Bone marrow (tissue), 2 donors: ENCODE measurements around the gene HEG1.

Experiments
- DNase-seq, 2 donors: peaks; one replicate each; lab custom pipeline; 2025; lab: John Stamatoyannopoulos, UW

HEG1 gene

DNA sequence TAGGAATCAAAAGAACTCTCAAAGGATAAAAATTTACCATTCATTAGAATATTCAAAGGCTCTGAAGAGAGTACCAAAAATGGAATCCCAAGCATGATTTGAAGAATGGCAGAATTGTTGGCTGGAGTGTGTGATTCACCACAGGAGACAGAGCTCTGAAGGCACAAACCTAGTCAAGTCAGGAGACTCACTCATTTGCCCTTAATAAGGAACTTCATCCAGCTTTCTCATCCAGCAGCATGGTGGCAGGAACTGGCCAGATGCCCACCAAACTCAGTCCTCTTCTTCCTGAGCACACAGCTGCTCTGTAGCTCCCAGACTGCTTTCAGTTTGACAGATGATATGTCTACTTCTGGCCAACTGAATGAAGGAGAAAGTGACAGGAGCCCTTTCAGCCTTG lies 16.5 kb upstream of the HEG1 start:
- DNase-seq, result peak in 1 of 2 donors; percentile 39

DNA sequence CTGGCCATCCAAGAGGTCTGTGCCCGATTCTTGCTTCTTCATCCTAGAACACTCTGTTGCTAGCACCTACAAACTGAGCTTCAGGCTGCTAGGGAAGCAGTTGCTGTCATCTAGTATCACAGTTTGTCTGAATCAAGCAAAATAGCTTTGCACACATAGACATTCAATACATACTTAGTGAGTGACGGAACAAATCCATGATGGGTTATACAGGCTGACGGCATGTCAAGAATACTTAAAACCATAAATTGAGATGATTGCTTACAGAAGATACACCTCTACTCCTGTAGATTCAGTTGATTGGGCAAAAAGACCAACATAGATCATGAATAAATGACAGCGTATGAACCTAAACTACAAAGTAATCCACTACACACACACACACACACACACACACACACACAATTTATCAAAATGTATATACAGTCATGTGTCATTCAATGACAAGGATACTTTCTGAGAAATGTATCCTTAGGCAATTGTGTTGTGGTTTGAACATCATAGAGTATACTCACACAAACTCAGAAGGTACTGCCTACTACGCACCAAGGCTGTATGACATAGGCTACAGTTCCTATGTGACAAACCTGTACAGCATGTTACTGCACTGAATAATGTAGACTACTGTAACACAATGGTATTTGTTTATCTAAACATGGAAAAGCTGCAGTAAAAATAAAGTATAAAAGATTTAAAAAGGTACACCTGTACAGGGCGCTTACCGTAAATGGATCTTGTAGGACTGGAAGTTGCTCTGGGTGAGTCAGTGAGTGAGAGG lies 14.4 kb upstream of the HEG1 start:
- DNase-seq, result no peak

DNA sequence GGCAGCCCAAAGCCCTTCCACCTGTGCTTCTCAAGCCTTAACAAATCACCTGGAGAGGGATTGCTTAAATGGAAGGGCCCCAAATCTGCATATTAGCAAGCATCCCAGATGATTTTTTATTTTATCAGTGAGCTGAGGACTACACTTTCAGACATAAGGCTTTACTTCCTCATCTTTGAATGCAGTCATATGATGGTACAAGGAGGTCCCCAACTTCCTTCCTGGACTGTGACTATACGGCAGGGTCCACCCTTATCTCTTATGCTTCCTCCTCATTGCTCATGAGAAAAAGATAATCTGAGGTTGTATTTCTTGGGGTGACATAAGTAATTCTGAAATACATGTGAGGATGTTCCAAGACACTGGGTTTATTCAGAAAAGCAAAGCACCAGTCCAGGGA lies 13.7 kb upstream of the HEG1 start:
- DNase-seq, result peak in 1 of 2 donors; percentile 63

DNA sequence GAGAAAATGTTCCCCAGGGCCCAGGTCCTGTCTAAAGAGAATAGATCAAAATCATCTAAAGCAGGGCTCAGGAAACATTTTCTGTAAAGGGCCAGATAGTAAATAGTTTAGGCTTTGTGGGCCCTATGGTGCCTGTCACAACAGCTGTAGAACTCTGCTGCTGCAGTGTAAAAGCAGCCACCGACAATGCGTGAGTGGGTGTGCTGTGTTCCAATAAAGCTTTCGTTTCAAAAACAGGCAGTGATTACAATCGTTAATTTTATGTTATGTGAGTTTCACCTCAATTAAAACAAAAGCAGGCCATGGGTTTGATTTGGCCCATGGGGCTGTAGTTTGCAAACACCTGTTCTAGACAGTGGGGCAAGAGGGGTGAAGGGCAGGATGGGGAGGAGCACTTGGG lies 12.5 kb upstream of the HEG1 start:
- no peak for DNase-seq

DNA sequence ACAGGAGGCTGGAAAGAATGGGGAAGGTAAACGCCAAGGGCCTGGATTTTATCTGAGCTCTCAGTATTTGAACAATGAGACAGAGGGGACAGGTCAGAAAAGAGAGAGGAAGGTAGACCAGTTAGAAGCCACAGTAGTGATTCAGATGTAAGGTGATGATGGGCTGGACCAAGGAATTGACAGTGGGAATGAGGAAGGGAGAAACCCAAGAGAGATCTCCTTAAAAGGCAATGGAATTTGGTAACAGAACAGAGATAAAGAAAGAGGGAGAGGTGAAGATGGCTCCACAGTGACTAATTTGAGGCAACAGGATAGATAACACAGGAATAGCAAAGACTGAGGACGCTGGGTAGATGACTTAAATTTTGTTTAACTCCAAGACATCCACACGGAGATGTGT lies 11.4 kb upstream of the HEG1 start:
- no peak for DNase-seq

DNA sequence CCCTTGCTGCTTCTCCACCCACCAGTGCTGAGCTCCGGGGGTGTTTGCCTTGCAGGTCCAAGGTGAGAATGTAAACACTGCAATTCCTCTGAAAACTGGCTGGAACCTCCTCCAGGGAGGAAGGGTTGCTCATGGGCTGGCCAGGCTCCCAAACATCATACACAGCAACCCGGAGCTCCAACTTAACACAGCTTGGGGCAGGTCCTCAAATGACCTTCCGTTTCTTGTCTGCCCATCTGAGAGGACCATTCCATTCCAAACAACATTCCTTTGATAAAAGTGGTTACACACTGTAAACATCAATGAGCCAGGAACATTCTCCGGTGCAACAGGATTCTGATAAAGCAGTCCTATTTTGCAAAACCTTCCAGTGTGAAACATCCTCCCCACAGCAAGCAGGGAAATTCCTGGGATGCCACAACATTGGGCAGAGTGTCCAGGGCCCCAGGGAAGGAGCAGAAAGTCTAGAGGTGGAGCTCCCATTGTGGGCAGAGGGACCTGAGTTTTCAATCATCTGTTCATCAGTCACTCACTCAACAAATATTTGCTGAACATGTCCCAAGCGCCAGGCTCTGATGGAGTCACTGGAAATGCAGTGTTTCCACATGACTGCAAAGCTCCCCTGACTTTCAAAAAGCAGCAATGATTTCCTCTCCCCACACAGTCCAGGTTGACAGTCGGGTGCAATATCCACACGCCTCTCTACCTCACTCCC lies 7.3 kb upstream of the HEG1 start:
- no peak for DNase-seq

DNA sequence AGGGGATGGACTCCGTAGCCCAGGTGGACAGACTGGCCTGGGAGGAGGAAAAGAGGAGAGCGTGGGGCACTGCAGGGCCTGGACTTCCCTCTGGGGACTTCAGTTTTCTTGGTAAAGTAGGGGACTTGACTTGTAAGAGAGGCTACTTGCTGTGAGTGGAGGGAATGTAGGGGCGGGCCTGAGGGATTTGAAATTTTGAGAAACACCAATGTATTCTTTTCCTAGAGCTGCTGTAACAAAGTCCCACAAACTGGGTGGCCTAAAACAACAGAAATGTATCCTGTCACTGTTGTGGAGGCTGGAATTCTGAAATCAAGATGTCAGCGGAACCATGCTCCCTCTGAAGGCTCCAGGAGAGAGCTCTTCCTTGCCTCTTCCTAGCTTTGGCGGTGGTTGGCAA lies 5.8 kb upstream of the HEG1 start:
- DNase-seq, result no peak

DNA sequence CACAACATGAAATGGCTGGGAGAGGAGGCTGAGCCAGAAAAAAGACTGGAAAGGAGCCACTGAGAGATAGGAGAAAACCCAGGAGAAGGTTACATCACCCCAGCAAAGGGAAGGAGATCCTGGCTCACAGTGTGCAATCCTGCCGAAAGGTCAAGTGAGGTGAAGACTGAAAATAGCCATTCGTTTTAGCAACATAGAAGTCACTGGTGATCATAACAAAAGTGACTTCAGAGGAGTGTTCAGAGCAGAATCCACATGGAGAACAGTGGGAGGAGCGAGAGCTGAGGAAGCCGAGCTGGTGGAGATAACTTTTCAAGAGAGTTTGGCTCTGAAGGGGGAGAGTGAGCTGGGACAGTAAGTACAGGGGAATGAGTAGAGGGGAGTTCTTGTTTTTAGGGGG lies 5.4 kb upstream of the HEG1 start:
- DNase-seq, result no peak

DNA sequence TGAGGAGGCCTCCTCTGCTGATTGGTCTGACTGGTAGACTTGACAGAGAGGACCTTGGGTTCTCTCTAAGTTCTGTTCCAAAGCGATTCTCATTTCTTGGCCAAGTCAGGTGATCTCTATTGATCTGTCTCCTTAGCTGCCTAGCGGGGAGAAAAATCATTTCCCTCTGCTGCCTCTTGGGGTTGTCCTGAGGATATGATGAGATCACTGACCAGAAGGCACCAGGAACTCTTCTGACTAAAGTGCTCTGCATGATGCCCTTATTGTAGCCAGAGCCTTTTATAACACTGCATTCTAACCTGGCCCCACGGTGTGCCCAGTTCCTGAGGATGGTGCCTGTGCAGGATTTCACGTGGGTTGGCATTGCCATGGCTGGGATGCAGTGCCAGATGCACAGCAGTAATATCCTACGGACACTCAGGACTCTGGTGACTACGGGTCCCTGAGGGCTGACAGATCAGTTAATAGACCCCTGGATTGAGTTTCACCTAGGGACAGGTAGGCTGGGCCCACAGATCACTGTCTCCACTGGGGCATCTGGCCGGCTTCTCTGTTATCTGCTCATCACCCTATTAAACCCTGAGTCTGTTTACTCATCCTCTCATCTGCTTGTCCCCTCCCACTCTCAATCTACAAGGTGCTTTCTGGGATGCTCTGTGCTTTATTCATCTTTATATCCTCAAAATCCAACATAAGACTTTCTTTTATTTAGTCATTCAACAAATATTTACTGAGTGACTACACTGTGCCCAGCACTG lies 3.9 kb upstream of the HEG1 start:
- no peak for DNase-seq

DNA sequence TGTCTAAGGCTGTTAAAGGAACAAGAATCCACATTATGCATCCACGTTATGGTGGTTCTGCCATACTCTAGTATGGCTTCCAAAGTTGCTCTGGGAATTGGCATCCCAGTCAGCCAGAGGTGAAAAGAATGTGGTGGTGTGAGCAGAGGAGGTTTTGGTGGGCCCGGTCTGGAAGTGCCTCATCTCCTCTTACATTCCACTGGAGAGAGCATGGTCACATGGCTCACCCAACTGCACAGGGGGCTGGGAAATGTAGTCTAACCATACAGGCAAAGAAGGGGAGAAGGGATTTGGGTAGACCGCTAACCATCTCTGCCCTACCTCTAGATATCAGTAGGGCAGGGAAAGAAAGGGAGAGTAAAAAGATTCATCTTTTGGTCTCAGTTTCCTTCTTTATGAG lies 3.2 kb upstream of the HEG1 start:
- no peak for DNase-seq

DNA sequence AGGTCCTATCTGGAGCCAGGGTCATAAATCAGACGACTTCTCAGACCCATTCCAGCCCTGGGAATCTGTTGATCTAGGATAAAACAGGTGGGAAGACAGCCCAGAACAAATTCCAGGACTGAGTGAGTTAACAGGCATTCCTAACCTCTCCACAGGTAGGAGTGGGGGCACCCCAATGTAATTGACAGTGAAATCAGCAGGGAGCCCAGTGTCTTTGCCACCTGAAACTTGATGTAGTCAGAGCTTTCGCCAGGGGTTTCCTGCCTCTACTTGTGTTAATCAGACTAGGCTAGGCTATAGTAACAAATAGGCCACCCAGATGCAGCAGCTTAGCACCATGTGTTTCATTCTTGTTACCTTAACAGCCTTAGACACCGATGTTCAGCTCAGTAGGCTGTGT lies 2.7 kb upstream of the HEG1 start:
- DNase-seq, result no peak

DNA sequence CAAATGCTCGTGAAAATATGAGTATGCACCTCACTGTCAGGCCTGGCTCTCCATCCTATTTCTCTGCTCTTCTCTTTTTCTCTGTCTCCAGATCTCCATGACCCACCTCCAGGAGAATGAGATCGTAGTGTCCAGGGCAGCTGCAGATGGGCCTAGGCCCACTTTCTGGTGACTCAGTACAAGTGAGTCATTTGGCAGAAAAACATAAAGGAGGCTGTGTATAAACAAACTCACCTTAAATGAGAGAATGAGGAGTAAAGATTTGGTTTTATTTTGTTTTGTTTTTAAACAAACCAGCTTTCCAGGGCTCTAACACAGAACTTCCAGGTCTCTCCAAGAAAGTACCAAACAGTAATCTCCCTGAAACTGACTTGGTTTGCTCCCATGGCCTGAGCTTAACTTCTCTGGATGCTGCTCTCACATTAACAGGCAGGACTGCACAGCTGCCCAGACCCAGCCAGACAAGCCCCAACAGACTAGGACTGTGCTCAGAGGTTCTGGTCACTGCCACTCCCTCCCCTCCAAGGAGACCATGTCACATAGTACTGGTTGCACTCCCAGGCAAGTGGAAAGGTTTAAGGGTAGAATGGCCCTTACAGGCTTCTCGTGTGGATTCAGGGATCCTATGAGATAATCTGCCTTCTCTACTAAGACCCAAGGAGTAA lies 1.5 kb upstream of the HEG1 start:
- no peak for DNase-seq

DNA sequence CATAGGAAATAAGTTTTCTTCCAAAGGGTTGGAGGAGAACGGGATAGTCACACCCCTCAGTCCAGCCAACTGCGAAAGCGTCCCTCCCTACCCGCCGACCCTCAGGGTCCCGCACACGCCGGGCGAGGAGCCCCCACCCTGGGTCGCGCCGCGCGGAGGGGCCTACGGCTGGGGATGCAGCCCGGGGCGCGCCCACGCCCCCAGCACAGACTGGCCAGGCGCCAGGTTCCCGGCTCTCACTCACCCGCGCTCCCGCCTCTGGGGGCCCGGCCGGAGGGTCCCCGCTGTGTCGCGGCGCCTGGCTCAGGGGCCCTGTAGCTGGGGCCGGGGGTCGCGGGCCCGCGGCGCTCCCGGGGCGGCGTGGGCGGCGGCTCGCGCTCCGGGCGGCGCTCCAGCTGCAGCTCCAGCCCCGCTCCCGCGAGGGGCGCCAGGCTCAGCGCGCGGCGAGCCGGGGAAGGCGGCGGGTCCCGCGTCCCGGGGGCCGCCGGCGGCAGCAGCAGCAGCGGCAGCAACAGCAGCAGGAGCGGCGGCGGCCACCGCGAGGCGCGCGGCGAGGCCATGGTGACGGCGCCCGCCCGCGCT lies 375 bp downstream of the HEG1 start:
- DNase-seq, result no peak

DNA sequence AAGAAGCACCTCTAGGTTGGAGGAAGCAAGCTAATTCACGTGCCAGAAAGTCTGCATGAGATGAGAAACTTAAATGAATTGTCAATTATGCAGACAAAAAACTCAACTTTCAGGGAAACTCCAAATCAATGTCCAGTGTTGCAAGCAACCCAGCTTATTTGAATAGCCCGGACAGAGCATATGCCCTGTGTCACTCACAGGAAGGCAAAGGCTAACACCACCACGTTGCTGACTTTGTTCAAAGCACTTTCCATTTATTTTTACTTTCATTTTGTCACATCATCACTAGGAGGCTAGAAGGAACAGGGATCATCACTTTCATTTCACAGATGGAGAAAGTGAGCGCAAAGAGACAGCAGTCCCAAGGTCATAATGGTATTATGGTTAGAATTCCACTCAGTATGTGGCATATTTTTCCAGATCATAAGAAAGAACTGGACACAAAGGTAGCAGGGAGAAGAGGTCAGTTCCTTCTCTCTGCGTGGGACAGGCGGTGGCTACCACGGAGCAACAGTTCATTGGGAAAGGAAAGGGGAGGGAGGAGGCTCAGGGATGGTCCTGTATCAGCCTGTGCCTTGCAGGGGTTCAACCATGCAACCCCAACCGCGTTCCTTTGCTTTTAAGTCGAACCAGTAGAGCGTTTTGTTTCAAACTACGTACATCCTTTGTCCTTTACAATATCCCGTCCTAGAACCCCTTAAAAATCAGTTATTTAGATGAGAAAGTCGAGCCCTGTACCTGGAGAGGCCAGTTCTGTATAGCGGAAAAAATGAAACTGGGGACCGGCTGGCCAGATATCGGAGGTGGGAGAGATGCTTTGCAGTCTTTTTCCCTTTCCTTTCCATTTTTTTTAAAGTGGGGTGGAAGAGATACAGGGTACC lies 1.1 kb downstream of the HEG1 start:
- DNase-seq, result peak in 1 of 2 donors; percentile 59

DNA sequence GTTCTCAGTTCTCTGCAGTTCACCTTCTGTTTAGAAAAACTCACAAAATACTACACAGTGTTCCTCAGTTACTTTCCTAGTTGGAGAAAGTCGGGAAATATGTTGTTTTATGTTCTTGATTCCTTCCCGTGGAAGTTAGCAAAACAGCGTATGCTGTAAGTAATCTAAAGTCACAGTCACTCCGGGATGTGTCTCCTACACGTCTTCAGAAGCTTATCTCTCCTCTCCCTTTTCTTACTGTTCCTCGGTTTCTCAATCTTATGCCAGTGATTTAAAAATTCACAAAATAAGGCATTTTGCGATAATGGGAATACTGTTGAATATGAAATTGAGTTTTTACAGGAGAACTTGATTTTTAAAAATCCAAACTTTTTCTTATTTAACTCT lies 1.7 kb downstream of the HEG1 start:
- no peak for DNase-seq

DNA sequence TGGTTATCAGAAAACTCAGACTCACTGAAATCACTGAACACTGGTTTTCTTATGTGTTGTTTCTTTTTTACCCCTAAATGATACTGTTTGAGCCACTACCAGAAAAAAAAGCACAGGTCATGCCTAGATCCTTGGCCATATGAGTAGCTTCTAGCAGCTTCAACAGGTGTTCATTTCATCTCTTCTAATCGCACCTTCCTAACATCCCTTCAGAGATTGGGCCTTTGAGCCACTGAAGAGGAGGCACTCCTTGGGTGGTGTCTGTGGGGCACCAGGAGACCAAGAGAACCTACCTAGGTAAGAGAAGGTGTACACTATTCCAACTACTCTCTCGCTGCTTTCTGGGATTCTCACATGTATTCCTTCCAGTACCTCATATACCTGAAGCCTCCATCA lies 2.5 kb downstream of the HEG1 start:
- DNase-seq, result no peak

DNA sequence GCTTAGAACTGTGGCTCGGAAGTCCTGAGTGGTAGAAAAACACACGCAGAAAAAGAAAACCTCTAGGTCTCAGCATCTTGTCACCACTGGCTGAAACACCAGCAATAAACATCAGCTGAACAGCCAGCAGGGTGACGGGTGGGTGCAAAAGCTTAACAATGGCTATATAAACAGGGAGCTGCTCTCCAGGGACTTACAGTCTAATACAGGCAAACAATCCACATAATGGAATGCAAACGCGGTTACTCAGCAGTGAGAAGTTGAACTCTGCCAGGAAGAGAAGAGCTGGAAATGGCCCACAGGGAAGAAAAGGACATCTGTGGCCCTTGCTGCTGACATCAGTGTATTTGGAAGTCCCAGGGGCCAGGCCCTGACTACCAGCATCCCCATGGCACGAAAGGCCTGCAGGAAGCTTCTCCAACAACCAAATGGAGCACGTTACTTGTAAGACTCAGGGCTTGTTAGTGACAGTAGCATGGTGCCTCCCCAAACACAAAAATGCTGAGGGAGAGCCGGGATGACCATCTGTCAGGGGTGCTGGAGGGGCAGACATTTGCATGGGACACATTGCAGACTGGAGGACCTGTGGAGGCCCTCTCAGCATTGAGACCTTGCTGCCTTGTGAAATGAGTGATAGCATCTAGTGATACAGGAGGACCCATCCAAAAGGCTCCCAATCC lies 3.0 kb downstream of the HEG1 start:
- DNase-seq, result no peak

DNA sequence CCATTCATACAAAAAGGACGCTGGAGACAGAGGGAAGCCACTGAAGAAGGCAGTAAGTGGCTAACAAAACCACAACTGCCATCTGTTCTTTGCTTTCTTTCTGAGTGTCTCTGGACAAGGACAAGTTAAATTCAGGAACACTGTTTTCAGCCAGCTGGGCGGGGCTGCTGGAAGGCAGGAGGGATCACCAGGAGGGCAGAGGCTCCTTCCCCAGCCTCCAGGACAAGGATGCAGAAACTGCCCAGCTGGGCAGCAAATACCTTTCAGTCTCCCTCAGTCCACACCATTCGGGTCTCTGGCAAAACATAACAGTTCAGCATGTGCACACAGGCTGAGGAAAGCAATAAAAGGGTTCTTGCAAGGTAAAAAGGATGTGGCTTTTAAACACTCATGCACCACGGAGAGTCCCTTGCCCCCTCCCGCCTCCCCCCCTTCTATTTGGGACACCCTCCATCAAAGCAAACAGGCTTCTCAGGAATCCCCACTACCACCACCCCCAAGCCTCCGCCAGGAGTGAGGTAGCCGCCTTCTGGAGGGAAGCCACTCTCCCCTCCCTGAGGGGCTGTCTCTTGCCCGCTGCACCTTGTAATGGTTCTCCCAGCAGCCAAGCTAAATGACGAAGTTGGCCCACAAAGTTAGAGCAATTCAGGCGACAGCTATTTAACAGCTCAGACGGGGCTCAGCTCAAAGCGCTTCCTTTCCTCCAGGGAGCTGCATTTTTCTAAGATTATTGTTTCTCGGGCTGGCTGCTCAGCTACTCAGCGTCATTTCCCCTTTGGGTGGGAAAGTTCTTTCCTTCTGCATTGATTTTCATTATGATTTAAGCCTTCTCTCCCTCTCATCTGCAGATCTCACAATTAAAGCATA lies 3.8 kb downstream of the HEG1 start:
- peak in 1 of 2 donors; percentile 16 for DNase-seq

DNA sequence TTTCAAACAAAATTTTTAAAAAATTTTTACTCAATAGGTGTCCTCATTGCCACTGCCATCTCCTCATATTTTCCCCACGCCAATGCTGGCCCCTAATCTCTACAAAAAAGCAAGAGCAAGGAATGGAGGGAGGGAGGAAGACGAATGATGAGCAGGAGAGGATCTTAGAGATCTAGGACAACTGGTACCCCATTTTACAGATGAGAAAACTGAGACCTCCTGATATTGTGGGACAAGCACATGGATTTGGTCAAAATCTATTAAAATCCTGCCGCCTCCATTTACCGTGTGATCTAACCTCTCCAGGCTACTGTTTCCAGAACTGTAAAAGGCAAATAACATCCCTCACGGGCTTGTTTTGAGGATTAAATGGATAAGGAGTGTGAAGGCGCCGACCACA lies 4.6 kb downstream of the HEG1 start:
- no peak for DNase-seq
